DMS 273 treated with DMSO at 0.1 percent for 48 hours (cell line): Measurements from ENCODE around the gene ZDHHC1.
"Not testable (repeated sequence)": the region's sequence is repeated elsewhere in the genome, so short reads cannot be mapped to it uniquely, and the experiment has no call there.

Source experiments
- DNase-seq: peaks from one replicate; lab custom pipeline; 2025; lab: John Stamatoyannopoulos, UW

Gene ZDHHC1

GRCh38 chr16:67430977-67431774 is 14.9 kb upstream of the ZDHHC1 start, which contains the start of gene HSD11B2:
HSD11B2 (plus strand) TSS chr16:67431121; CDS start chr16:67431249, 128 bp downstream.
- no peak for DNase-seq

GRCh38 chr16:67430504-67430976 is 14.3 kb upstream of the ZDHHC1 start:
- no peak for DNase-seq

- DNase-seq, result no peak
Observed at GRCh38 chr16:67429799-67430503, 13.7 kb upstream of the ZDHHC1 start.

GRCh38 chr16:67429053-67429798 is 12.9 kb upstream of the ZDHHC1 start:
- no peak for DNase-seq

GRCh38 chr16:67428146-67428731 is 12.0 kb upstream of the ZDHHC1 start:
- peak; percentile 52 for DNase-seq

- DNase-seq, result no peak
Observed at GRCh38 chr16:67426950-67427349, 10.7 kb upstream of the ZDHHC1 start.

GRCh38 chr16:67426022-67426421 is 9.7 kb upstream of the ZDHHC1 start:
- DNase-seq, result no peak

GRCh38 chr16:67425580-67425979 is 9.3 kb upstream of the ZDHHC1 start:
- DNase-seq, result no peak

- DNase-seq, result no peak
Observed at GRCh38 chr16:67425061-67425460, 8.8 kb upstream of the ZDHHC1 start.

- DNase-seq, result no peak
Observed at GRCh38 chr16:67424261-67424615, 8.0 kb upstream of the ZDHHC1 start.

GRCh38 chr16:67423611-67424260 is 7.5 kb upstream of the ZDHHC1 start:
- no peak for DNase-seq

GRCh38 chr16:67423015-67423414 is 6.7 kb upstream of the ZDHHC1 start:
- DNase-seq, result no peak

- no peak for DNase-seq
Observed at GRCh38 chr16:67421030-67421429, 4.8 kb upstream of the ZDHHC1 start.

- no peak for DNase-seq
Observed at GRCh38 chr16:67419931-67420330, 3.7 kb upstream of the ZDHHC1 start.

GRCh38 chr16:67419502-67419901 is 3.2 kb upstream of the ZDHHC1 start:
- DNase-seq, result no peak

GRCh38 chr16:67417333-67418061 is 1.2 kb upstream of the ZDHHC1 start:
- DNase-seq, result no peak

GRCh38 chr16:67415421-67415820 is 856 bp downstream of the ZDHHC1 start:
- not testable (repeated sequence) for DNase-seq

- DNase-seq, result no peak
Observed at GRCh38 chr16:67413978-67414911, 2.0 kb downstream of the ZDHHC1 start.

GRCh38 chr16:67412294-67412693 is 4.0 kb downstream of the ZDHHC1 start:
- no peak for DNase-seq

- DNase-seq, result no peak
Observed at GRCh38 chr16:67411339-67411738, 4.9 kb downstream of the ZDHHC1 start.
